ENCODE data around the gene FRYL.

Gene FRYL

GRCh38 chr4:48489683-48490011 is 290.4 kb downstream of the FRYL start:
- TF ChIP-seq CTCF (IDR thresholded peaks at IDR 0.05; ENCODE audit: insufficient read depth, low read length, poor library complexity, severe bottlenecking) (no peak), EZH2phosphoT487 (conservative IDR thresholded peaks at IDR 0.05; ENCODE audit: low read length) (no peak)
- no peak overlapping the region for H3K4me3 ChIP-seq (ENCODE audit: insufficient read depth, low read length, poor library complexity, severe bottlenecking)

GRCh38 chr4:48484494-48485168 is 295.4 kb downstream of the FRYL start:
- Histone ChIP-seq H4K20me1 (ENCODE audit: low read depth, low read length) (no peaks in the 10 kb centered on the region), H3K9ac (ENCODE audit: low read length) (no peak overlapping the region), H3F3A (ENCODE audit: insufficient read depth) (no peaks in the 10 kb centered on the region), H3K4me3 (ENCODE audit: insufficient read depth, low read length, poor library complexity, severe bottlenecking) (no peak overlapping the region), H2AFZ (ENCODE audit: low read depth, low read length, severe bottlenecking) (no peak overlapping the region), H3K27ac (ENCODE audit: low read depth, low read length) (no peak overlapping the region), H3K9me3 (ENCODE audit: insufficient read depth, low read length) (no peaks in the 10 kb centered on the region), H3K79me2 (ENCODE audit: insufficient read depth, low read length) (no peaks in the 10 kb centered on the region), H3K27me3 (ENCODE audit: low read length) (no peaks in the 10 kb centered on the region), H3K9me2 (replicated peaks; ENCODE audit: insufficient read depth, low read length) (no peaks in the 10 kb centered on the region), H3K4me2 (ENCODE audit: low read depth, low read length, poor library complexity, severe bottlenecking) (no peak overlapping the region), H3K36me3 (ENCODE audit: low read length) (no peaks in the 10 kb centered on the region)
- TF ChIP-seq CTCF (IDR thresholded peaks at IDR 0.05; ENCODE audit: insufficient read depth, low read length, poor library complexity, severe bottlenecking): no peak
- no peak for TF ChIP-seq EZH2phosphoT487 (conservative IDR thresholded peaks at IDR 0.05; ENCODE audit: low read length)

More at GRCh38 chr4:48489683-48490011, 290.4 kb downstream of the FRYL start:
- no peak overlapping the region for H2AFZ ChIP-seq (ENCODE audit: low read depth, low read length, severe bottlenecking)
- no peak overlapping the region for H3K4me2 ChIP-seq (ENCODE audit: low read depth, low read length, poor library complexity, severe bottlenecking)
- H3K79me2 ChIP-seq (ENCODE audit: insufficient read depth, low read length): no peaks in the 10 kb centered on the region
- H3K36me3 ChIP-seq (ENCODE audit: low read length): no peaks in the 10 kb centered on the region
- H3K27ac ChIP-seq (ENCODE audit: low read depth, low read length): no peak overlapping the region
- no peak overlapping the region for H3K9ac ChIP-seq (ENCODE audit: low read length)
- no peaks in the 10 kb centered on the region for H4K20me1 ChIP-seq (ENCODE audit: low read depth, low read length)
- H3F3A ChIP-seq (ENCODE audit: insufficient read depth): no peaks in the 10 kb centered on the region
- H3K27me3 ChIP-seq (ENCODE audit: low read length): no peaks in the 10 kb centered on the region
- no peaks in the 10 kb centered on the region for H3K9me3 ChIP-seq (ENCODE audit: insufficient read depth, low read length)
- H3K9me2 ChIP-seq (replicated peaks; ENCODE audit: insufficient read depth, low read length): no peaks in the 10 kb centered on the region

- Histone ChIP-seq H4K20me1 (ENCODE audit: low read depth, low read length) (no peaks in the 10 kb centered on the region), H3K27me3 (ENCODE audit: low read length) (no peaks in the 10 kb centered on the region), H2AFZ (ENCODE audit: low read depth, low read length, severe bottlenecking) (no peak overlapping the region), H3K4me2 (ENCODE audit: low read depth, low read length, poor library complexity, severe bottlenecking) (no peak overlapping the region), H3K9me3 (ENCODE audit: insufficient read depth, low read length) (no peaks in the 10 kb centered on the region), H3K9ac (ENCODE audit: low read length) (no peak overlapping the region), H3K27ac (ENCODE audit: low read depth, low read length) (no peak overlapping the region), H3K79me2 (ENCODE audit: insufficient read depth, low read length) (no peaks in the 10 kb centered on the region), H3K9me2 (replicated peaks; ENCODE audit: insufficient read depth, low read length) (no peaks in the 10 kb centered on the region), H3K36me3 (ENCODE audit: low read length) (no peaks in the 10 kb centered on the region), H3K4me3 (ENCODE audit: insufficient read depth, low read length, poor library complexity, severe bottlenecking) (no peak overlapping the region), H3F3A (ENCODE audit: insufficient read depth) (no peaks in the 10 kb centered on the region)
- no peak for TF ChIP-seq CTCF (IDR thresholded peaks at IDR 0.05; ENCODE audit: insufficient read depth, low read length, poor library complexity, severe bottlenecking)
- TF ChIP-seq EZH2phosphoT487 (conservative IDR thresholded peaks at IDR 0.05; ENCODE audit: low read length): no peak
Measured at GRCh38 chr4:48483777-48484493, 296.1 kb downstream of the FRYL start.

Data from SU-DHL-6 (cell line).